ENCODE data around the gene ANKRD62. TPM values are rescaled to one million over a fixed set of nuclear protein-coding genes. Genes with fewer than 3 reads are reported as not detected.
"Not testable (repeated sequence)": the region's sequence is repeated elsewhere in the genome, so short reads cannot be mapped to it uniquely, and the experiment has no call there.

The ANKRD62 gene
- total RNA-seq, 1 donor from 2014 or later: 0.13 TPM

GRCh38 chr18:12113999-12114646 is 20.5 kb downstream of the ANKRD62 start:
- no peak overlapping the region for H3K4me3 Mint-ChIP-seq (ENCODE audit: unreplicated experiment)

GRCh38 chr18:12119358-12119757 is 25.7 kb downstream of the ANKRD62 start:
- no peak overlapping the region for H3K4me3 Mint-ChIP-seq (ENCODE audit: unreplicated experiment)
- peaks cover 12% of the 10 kb centered on the region for H3K4me1 Mint-ChIP-seq (ENCODE audit: unreplicated experiment)
- H3K27me3 Mint-ChIP-seq (ENCODE audit: unreplicated experiment): no peaks in the 10 kb centered on the region
- no peak overlapping the region for H3K27ac Mint-ChIP-seq (ENCODE audit: unreplicated experiment)
- DNase-seq (ENCODE audit: low spot score): no peak
- no peaks in the 10 kb centered on the region for H3K36me3 Mint-ChIP-seq (ENCODE audit: low read depth, unreplicated experiment)
- TF ChIP-seq CTCF (IDR thresholded peaks at IDR 0.05; ENCODE audit: unreplicated experiment): no peak
- H3K9me3 Mint-ChIP-seq (ENCODE audit: unreplicated experiment): no peaks in the 10 kb centered on the region

More at GRCh38 chr18:12113999-12114646, 20.5 kb downstream of the ANKRD62 start:
- no peak overlapping the region for H3K27ac Mint-ChIP-seq (ENCODE audit: unreplicated experiment)
- TF ChIP-seq CTCF (IDR thresholded peaks at IDR 0.05; ENCODE audit: unreplicated experiment): no peak
- no peak for DNase-seq (ENCODE audit: low spot score)
- no peaks in the 10 kb centered on the region for H3K4me1 Mint-ChIP-seq (ENCODE audit: unreplicated experiment)
- peaks cover 3% of the 10 kb centered on the region for H3K27me3 Mint-ChIP-seq (ENCODE audit: unreplicated experiment)
- no peaks in the 10 kb centered on the region for H3K9me3 Mint-ChIP-seq (ENCODE audit: unreplicated experiment)
- no peaks in the 10 kb centered on the region for H3K36me3 Mint-ChIP-seq (ENCODE audit: low read depth, unreplicated experiment)

- peak; percentile 61 for TF ChIP-seq CTCF (IDR thresholded peaks at IDR 0.05; ENCODE audit: unreplicated experiment)
These were observed 27.8 kb downstream of the ANKRD62 start for GRCh38 chr18:12121175-12122042.

GRCh38 chr18:12122043-12122389 is 28.4 kb downstream of the ANKRD62 start:
- not testable (repeated sequence) for DNase-seq (ENCODE audit: low spot score); H3K36me3 Mint-ChIP-seq (ENCODE audit: low read depth, unreplicated experiment); H3K4me3 Mint-ChIP-seq (ENCODE audit: unreplicated experiment); H3K27me3 Mint-ChIP-seq (ENCODE audit: unreplicated experiment); H3K9me3 Mint-ChIP-seq (ENCODE audit: unreplicated experiment)
- Mint-ChIP-seq H3K27ac (ENCODE audit: unreplicated experiment) (peak overlapping the region; percentile 44), H3K4me1 (ENCODE audit: unreplicated experiment) (peaks cover 12% of the 10 kb centered on the region)

More at GRCh38 chr18:12121175-12122042, 27.8 kb downstream of the ANKRD62 start:
- Mint-ChIP-seq H3K4me1 (ENCODE audit: unreplicated experiment) (peaks cover 12% of the 10 kb centered on the region), H3K4me3 (ENCODE audit: unreplicated experiment) (no peak overlapping the region), H3K27ac (ENCODE audit: unreplicated experiment) (peak overlapping the region; percentile 44), H3K36me3 (ENCODE audit: low read depth, unreplicated experiment) (no peaks in the 10 kb centered on the region), H3K9me3 (ENCODE audit: unreplicated experiment) (no peaks in the 10 kb centered on the region), H3K27me3 (ENCODE audit: unreplicated experiment) (no peaks in the 10 kb centered on the region)
- peak; percentile 54 for DNase-seq (ENCODE audit: low spot score)

GRCh38 chr18:12127647-12128046 is 34.0 kb downstream of the ANKRD62 start:
- not testable (repeated sequence) for H3K27me3 Mint-ChIP-seq (ENCODE audit: unreplicated experiment); DNase-seq (ENCODE audit: low spot score); H3K9me3 Mint-ChIP-seq (ENCODE audit: unreplicated experiment); H3K4me1 Mint-ChIP-seq (ENCODE audit: unreplicated experiment); H3K4me3 Mint-ChIP-seq (ENCODE audit: unreplicated experiment); H3K27ac Mint-ChIP-seq (ENCODE audit: unreplicated experiment); H3K36me3 Mint-ChIP-seq (ENCODE audit: low read depth, unreplicated experiment)

GRCh38 chr18:12138831-12139230 is 45.2 kb downstream of the ANKRD62 start:
- not testable (repeated sequence) for H3K27ac Mint-ChIP-seq (ENCODE audit: unreplicated experiment); H3K9me3 Mint-ChIP-seq (ENCODE audit: unreplicated experiment); H3K27me3 Mint-ChIP-seq (ENCODE audit: unreplicated experiment); H3K4me3 Mint-ChIP-seq (ENCODE audit: unreplicated experiment); DNase-seq (ENCODE audit: low spot score); H3K36me3 Mint-ChIP-seq (ENCODE audit: low read depth, unreplicated experiment); H3K4me1 Mint-ChIP-seq (ENCODE audit: unreplicated experiment)

- not testable (repeated sequence) for H3K9me3 Mint-ChIP-seq (ENCODE audit: unreplicated experiment); H3K4me1 Mint-ChIP-seq (ENCODE audit: unreplicated experiment); H3K36me3 Mint-ChIP-seq (ENCODE audit: low read depth, unreplicated experiment); H3K27ac Mint-ChIP-seq (ENCODE audit: unreplicated experiment); H3K4me3 Mint-ChIP-seq (ENCODE audit: unreplicated experiment); DNase-seq (ENCODE audit: low spot score); H3K27me3 Mint-ChIP-seq (ENCODE audit: unreplicated experiment)
These were observed 47.2 kb downstream of the ANKRD62 start for GRCh38 chr18:12140866-12141265.

GRCh38 chr18:12141778-12142177 is 48.1 kb downstream of the ANKRD62 start:
- not testable (repeated sequence) for H3K4me3 Mint-ChIP-seq (ENCODE audit: unreplicated experiment); H3K27ac Mint-ChIP-seq (ENCODE audit: unreplicated experiment); H3K27me3 Mint-ChIP-seq (ENCODE audit: unreplicated experiment); H3K9me3 Mint-ChIP-seq (ENCODE audit: unreplicated experiment); DNase-seq (ENCODE audit: low spot score); H3K36me3 Mint-ChIP-seq (ENCODE audit: low read depth, unreplicated experiment); H3K4me1 Mint-ChIP-seq (ENCODE audit: unreplicated experiment)

- not testable (repeated sequence) for H3K9me3 Mint-ChIP-seq (ENCODE audit: unreplicated experiment); H3K4me3 Mint-ChIP-seq (ENCODE audit: unreplicated experiment); H3K27me3 Mint-ChIP-seq (ENCODE audit: unreplicated experiment); H3K36me3 Mint-ChIP-seq (ENCODE audit: low read depth, unreplicated experiment); H3K27ac Mint-ChIP-seq (ENCODE audit: unreplicated experiment); DNase-seq (ENCODE audit: low spot score); H3K4me1 Mint-ChIP-seq (ENCODE audit: unreplicated experiment)
These were observed 55.8 kb downstream of the ANKRD62 start for GRCh38 chr18:12149431-12149830.
